ENCODE data around the gene SOD1.
A peak's percentile ranks its signal among the peaks of the same experiment; 100 is the strongest.
"Not testable (repeated sequence)": the region's sequence is repeated elsewhere in the genome, so short reads cannot be mapped to it uniquely, and the experiment has no call there.

SOD1 gene

GRCh38 chr21:31656199-31657095, 3.0 kb upstream of the SOD1 start:
- DNase-seq = peak; percentile 29

GRCh38 chr21:31658053-31658452, 1.4 kb upstream of the SOD1 start:
- no peak for DNase-seq

GRCh38 chr21:31659286-31659535, 282 bp upstream of the SOD1 start:
- DNase-seq = no peak

GRCh38 chr21:31660259-31660565, 719 bp downstream of the SOD1 start:
- peak; percentile 29 for DNase-seq

GRCh38 chr21:31660591-31660990, 1.1 kb downstream of the SOD1 start:
- no peak for DNase-seq

- no peak for DNase-seq
Measured at GRCh38 chr21:31663584-31664249, 4.2 kb downstream of the SOD1 start.

- DNase-seq = peak; percentile 14
Measured at GRCh38 chr21:31665397-31665796, 5.9 kb downstream of the SOD1 start.

- DNase-seq = not testable (repeated sequence)
Measured at GRCh38 chr21:31665869-31666268, 6.4 kb downstream of the SOD1 start.

- peak; percentile 9 for DNase-seq
Measured at GRCh38 chr21:31666445-31667010, 7.0 kb downstream of the SOD1 start.

GRCh38 chr21:31667132-31667531, 7.6 kb downstream of the SOD1 start:
- no peak for DNase-seq

- DNase-seq = no peak
Measured at GRCh38 chr21:31667639-31668038, 8.1 kb downstream of the SOD1 start.

- no peak for DNase-seq
Measured at GRCh38 chr21:31668651-31669491, 9.4 kb downstream of the SOD1 start.

GRCh38 chr21:31670070-31670469, 10.6 kb downstream of the SOD1 start:
- no peak for DNase-seq

GRCh38 chr21:31671146-31671716, 11.7 kb downstream of the SOD1 start:
- no peak for DNase-seq

GRCh38 chr21:31671931-31672330, 12.4 kb downstream of the SOD1 start:
- DNase-seq = no peak

GRCh38 chr21:31673321-31673912, 13.9 kb downstream of the SOD1 start:
- DNase-seq = no peak

- DNase-seq = no peak
Measured at GRCh38 chr21:31675318-31675717, 15.8 kb downstream of the SOD1 start.

GRCh38 chr21:31675960-31676359, 16.5 kb downstream of the SOD1 start:
- no peak for DNase-seq

- DNase-seq = no peak
Measured at GRCh38 chr21:31677047-31677446, 17.6 kb downstream of the SOD1 start.

- no peak for DNase-seq
Measured at GRCh38 chr21:31678478-31678877, 19.0 kb downstream of the SOD1 start.

- DNase-seq = peak; percentile 14
Measured at GRCh38 chr21:31682620-31683019, 23.1 kb downstream of the SOD1 start.

GRCh38 chr21:31683029-31683428, 23.5 kb downstream of the SOD1 start:
- no peak for DNase-seq

- DNase-seq = no peak
Measured at GRCh38 chr21:31684918-31685317, 25.4 kb downstream of the SOD1 start.

All from fibroblast of upper back skin (primary cell).